ENCODE measurements around the gene EFHC1.

EFHC1 gene

DNA sequence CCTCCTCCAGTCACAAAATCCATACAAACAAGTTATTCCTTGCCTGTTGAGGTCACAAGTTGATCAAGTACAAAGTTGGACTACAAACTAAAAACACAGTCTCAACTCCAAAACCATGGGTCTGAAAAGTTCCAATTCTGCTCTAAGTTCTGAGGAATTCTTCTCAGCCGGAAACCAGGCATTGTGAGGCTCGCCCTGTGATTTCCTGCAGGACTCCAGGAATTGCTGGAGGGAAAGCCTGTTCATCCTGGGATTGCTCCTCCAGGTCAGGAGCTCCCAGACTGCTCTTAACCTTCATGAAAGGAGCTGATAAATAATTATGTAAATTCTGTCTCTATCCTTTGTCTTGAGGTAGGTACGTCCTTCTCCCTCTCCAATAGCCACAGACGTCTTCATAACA, 148.2 kb downstream of the EFHC1 start:
- DNase-seq (ENCODE audit: low spot score) (no peak), ATAC-seq (ENCODE audit: low read depth) (no peak)
- Histone ChIP-seq H3K36me3 (ENCODE audit: low read depth) (peaks cover 15% of the 10 kb centered on the region), H3K27ac (ENCODE audit: poor library complexity, severe bottlenecking) (peak overlapping the region; percentile 73), H3K4me1 (ENCODE audit: insufficient read depth, poor library complexity, severe bottlenecking) (peaks cover 36% of the 10 kb centered on the region), H3K27me3 (ENCODE audit: insufficient read depth, poor library complexity, severe bottlenecking) (no peaks in the 10 kb centered on the region), H3K9me3 (ENCODE audit: severe bottlenecking) (no peaks in the 10 kb centered on the region), H3K4me3 (ENCODE audit: severe bottlenecking) (no peak overlapping the region)
- TF ChIP-seq CTCF (IDR thresholded peaks at IDR 0.05; ENCODE audit: poor library complexity, severe bottlenecking): no peak

DNA sequence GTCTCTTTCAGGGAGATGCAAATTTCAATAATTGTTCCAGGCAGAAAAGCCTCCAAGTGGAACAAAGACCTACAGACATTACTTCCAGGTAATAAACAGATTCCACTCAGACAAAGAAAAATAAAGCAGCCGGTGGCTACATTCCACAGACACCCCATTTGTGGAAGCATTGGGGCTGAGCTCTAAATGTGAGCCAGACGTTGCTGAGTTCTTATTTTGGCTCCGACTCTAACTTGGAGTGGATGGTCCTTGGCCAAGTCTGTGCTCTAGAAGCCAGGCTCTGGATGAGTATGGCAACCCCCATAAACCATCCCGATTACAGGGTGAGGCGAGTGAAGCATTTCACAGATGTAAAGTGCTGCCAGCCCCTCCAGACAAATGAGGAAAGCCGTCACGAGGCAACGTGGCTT, 150.2 kb downstream of the EFHC1 start:
- H3K27ac ChIP-seq (ENCODE audit: poor library complexity, severe bottlenecking): no peak overlapping the region
- TF ChIP-seq CTCF (IDR thresholded peaks at IDR 0.05; ENCODE audit: poor library complexity, severe bottlenecking): no peak

DNA sequence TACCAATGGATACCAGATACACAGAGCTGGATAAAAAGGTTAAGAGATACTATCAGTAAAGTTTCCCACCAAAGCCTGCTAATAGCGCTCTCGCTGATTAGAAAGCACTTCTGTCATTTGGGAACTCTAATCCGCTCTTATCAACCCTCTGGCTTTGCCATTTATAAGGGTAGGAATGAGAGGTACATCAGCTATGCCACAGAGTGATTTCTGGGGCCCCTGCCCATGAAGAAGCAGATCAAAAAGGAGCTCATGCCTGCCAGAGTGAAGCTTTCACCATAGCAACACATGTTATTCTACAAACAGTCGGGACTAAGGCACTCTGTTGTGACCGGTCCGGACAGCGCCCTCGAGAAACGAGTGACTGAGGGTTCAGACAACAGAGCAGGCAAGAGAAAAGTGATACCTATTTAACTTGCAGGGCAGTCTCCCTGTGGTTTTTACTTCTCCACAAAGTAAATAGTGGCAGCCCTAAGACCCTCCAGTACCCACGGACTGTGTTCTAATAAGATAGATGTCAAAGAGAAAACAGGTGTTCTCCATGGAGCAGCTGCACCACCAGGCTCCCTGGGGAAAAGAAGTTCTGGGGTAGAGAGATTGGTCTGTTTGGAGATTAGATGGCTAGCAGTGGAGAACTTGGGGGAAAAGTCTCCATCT, 151.1 kb downstream of the EFHC1 start:
- no peaks in the 10 kb centered on the region for H3K27me3 ChIP-seq (ENCODE audit: insufficient read depth, poor library complexity, severe bottlenecking)
- ATAC-seq (ENCODE audit: low read depth) (no peak), DNase-seq (ENCODE audit: low spot score) (no peak)
- peaks cover 8% of the 10 kb centered on the region for H3K36me3 ChIP-seq (ENCODE audit: low read depth)
- H3K4me1 ChIP-seq (ENCODE audit: insufficient read depth, poor library complexity, severe bottlenecking): peaks cover 53% of the 10 kb centered on the region
- H3K9me3 ChIP-seq (ENCODE audit: severe bottlenecking): no peaks in the 10 kb centered on the region
- TF ChIP-seq CTCF (IDR thresholded peaks at IDR 0.05; ENCODE audit: poor library complexity, severe bottlenecking): no peak
- H3K4me3 ChIP-seq (ENCODE audit: severe bottlenecking): no peak overlapping the region
- no peak overlapping the region for H3K27ac ChIP-seq (ENCODE audit: poor library complexity, severe bottlenecking)

More for the DNA sequence above, 150.2 kb downstream of the EFHC1 start:
- Histone ChIP-seq H3K4me1 (ENCODE audit: insufficient read depth, poor library complexity, severe bottlenecking) (peaks cover 50% of the 10 kb centered on the region), H3K4me3 (ENCODE audit: severe bottlenecking) (no peak overlapping the region), H3K27me3 (ENCODE audit: insufficient read depth, poor library complexity, severe bottlenecking) (no peaks in the 10 kb centered on the region), H3K9me3 (ENCODE audit: severe bottlenecking) (no peaks in the 10 kb centered on the region), H3K36me3 (ENCODE audit: low read depth) (peaks cover 14% of the 10 kb centered on the region)
- no peak for ATAC-seq (ENCODE audit: low read depth)
- DNase-seq (ENCODE audit: low spot score): no peak

GRCh38 chr6:52572536-52572935, 152.4 kb downstream of the EFHC1 start:
- no peak overlapping the region for H3K4me3 ChIP-seq (ENCODE audit: severe bottlenecking)
- no peaks in the 10 kb centered on the region for H3K27me3 ChIP-seq (ENCODE audit: insufficient read depth, poor library complexity, severe bottlenecking)
- no peak for DNase-seq (ENCODE audit: low spot score)
- H3K27ac ChIP-seq (ENCODE audit: poor library complexity, severe bottlenecking): peak overlapping the region; percentile 16
- H3K36me3 ChIP-seq (ENCODE audit: low read depth): peaks cover 8% of the 10 kb centered on the region
- TF ChIP-seq CTCF (IDR thresholded peaks at IDR 0.05; ENCODE audit: poor library complexity, severe bottlenecking): no peak
- no peak for ATAC-seq (ENCODE audit: low read depth)
- peaks cover 41% of the 10 kb centered on the region for H3K4me1 ChIP-seq (ENCODE audit: insufficient read depth, poor library complexity, severe bottlenecking)
- no peaks in the 10 kb centered on the region for H3K9me3 ChIP-seq (ENCODE audit: severe bottlenecking)

- H3K27me3 ChIP-seq (ENCODE audit: insufficient read depth, poor library complexity, severe bottlenecking): no peaks in the 10 kb centered on the region
- H3K4me3 ChIP-seq (ENCODE audit: severe bottlenecking): no peak overlapping the region
- peaks cover 8% of the 10 kb centered on the region for H3K36me3 ChIP-seq (ENCODE audit: low read depth)
- DNase-seq (ENCODE audit: low spot score): no peak
- no peak for TF ChIP-seq CTCF (IDR thresholded peaks at IDR 0.05; ENCODE audit: poor library complexity, severe bottlenecking)
- H3K27ac ChIP-seq (ENCODE audit: poor library complexity, severe bottlenecking): peak overlapping the region; percentile 16
- H3K9me3 ChIP-seq (ENCODE audit: severe bottlenecking): no peaks in the 10 kb centered on the region
- peaks cover 33% of the 10 kb centered on the region for H3K4me1 ChIP-seq (ENCODE audit: insufficient read depth, poor library complexity, severe bottlenecking)
- ATAC-seq (ENCODE audit: low read depth): no peak
Observed at GRCh38 chr6:52573295-52573694, 153.2 kb downstream of the EFHC1 start.

Measured in RWPE2 (cell line).